Gastrocnemius medialis (tissue), 4 donors: ENCODE data around the gene LRFN2.

Source experiments
- CTCF ChIP-seq, 5 experiments: fragments of 450-650 bp in 3 of 5; fragments of 200-600 bp in 2 of 5; sonication (generic) in 2 of 5; IDR thresholded peaks in 4 of 5; conservative IDR thresholded peaks in 1 of 5; 1 replicate in 4 of 5; 2 replicates in 1 of 5; pipeline ENCODE4 v1.5.1; 2016 to 2019; ENCODE audit warnings: antibody characterized with exemption in 5 of 5, mild to moderate bottlenecking in 3 of 5, moderate library complexity in 3 of 5
- POLR2A ChIP-seq, 2 donors: fragments of 450-650 bp; IDR thresholded peaks; one replicate each; pipeline ENCODE4 v1.6.1; 2017; ENCODE audit warnings: antibody characterized with exemption in 2 of 2, mild to moderate bottlenecking in 2 of 2, moderate library complexity in 2 of 2

DNA sequence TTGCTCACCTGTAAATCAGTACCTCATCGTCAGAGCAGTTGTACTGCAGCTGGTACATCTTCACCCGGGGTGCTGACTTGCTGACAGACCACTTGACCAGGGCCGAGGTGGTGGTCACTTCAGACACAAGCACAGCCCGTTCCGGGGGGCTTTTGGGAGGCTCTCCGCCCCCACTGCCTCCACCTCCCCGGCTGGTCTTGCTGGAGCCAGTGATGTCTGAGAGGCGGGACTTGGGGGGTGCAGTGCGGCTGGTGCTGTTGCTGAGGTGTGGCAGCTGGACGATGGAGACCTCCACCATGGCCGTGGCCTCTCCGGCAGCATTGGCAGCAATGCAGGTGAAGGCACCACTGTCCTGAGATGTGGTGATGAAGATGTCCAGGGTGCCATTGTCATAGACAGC is 155.5 kb downstream of the LRFN2 start:
- no peak for TF ChIP-seq CTCF (IDR thresholded peaks at IDR 0.05 in 4 of 5, conservative IDR thresholded peaks at IDR 0.05 in 1 of 5)
- TF ChIP-seq POLR2A (IDR thresholded peaks at IDR 0.05) = no peak
